Esophagus muscularis mucosa (tissue), 4 donors: ENCODE results near the gene HBA2.
"Not testable (repeated sequence)": the region's sequence is repeated elsewhere in the genome, so short reads cannot be mapped to it uniquely, and the experiment has no call there.

ENCODE experiments used
- CTCF ChIP-seq, 3 experiments: fragments of 200-600 bp in 2 of 3; fragments of 450-650 bp in 1 of 3; sonication (generic) in 2 of 3; IDR thresholded peaks; one replicate each; pipeline ENCODE4 v1.5.1; 2017 to 2019; ENCODE audit warnings: antibody characterized with exemption in 3 of 3, mild to moderate bottlenecking in 2 of 3, moderate library complexity in 1 of 3
- EP300 ChIP-seq: sonication (generic); formaldehyde crosslinking; IDR thresholded peaks from one replicate; pipeline ENCODE4 v1.6.1; 2017; ENCODE audit warnings: antibody characterized with exemption
- POLR2A ChIP-seq: fragments of 450-650 bp; IDR thresholded peaks from one replicate; pipeline ENCODE4 v1.6.1; 2017; ENCODE audit warnings: antibody characterized with exemption, moderate library complexity, mild to moderate bottlenecking, low read depth

DNA sequence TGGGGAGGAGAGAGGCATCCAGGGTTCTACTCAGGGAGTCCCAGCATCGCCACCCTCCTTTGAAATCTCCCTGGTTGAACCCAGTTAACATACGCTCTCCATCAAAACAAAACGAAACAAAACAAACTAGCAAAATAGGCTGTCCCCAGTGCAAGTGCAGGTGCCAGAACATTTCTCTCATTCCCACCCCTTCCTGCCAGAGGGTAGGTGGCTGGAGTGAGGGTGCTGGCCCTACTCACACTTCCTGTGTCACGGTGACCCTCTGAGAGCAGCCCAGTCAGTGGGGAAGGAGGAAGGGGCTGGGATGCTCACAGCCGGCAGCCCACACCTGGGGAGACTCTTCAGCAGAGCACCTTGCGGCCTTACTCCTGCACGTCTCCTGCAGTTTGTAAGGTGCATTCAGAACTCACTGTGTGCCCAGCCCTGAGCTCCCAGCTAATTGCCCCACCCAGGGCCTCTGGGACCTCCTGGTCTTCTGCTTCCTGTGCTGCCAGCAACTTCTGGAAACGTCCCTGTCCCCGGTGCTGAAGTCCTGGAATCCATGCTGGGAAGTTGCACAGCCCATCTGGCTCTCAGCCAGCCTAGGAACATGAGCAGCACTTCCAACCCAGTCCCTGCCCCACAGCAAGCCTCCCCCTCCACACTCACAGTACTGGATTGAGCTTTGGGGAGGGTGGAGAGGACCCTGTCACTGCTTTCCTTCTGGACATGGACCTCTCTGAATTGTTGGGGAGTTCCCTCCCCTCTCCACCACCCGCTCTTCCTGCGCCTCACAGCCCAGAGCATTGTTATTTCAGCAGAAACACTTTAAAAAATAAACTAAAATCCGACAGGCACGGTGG is 1.5 kb downstream of the HBA2 start:
- TF ChIP-seq POLR2A; CTCF (IDR thresholded peaks at IDR 0.05); EP300: not testable (repeated sequence)
